ENCODE data around the gene ABCA7. TPM values are rescaled to one million over a fixed set of nuclear protein-coding genes. Genes with fewer than 3 reads are reported as not detected.

The ABCA7 gene
- total and polyA plus RNA-seq, 2 of the 8 experiments (the other 6 are each of a cell fraction or from before 2014, with no cell fraction given) = 10.4 to 25.6 TPM

- no peaks in the 10 kb centered on the region for H3K9me3 ChIP-seq (ENCODE audit: insufficient read depth in 2 of 2, low read depth in 1 of 2, low read length in 1 of 2)
- H3K79me2 ChIP-seq (ENCODE audit: control insufficient read depth in 1 of 2, insufficient read depth in 2 of 2, low read length in 2 of 2) = peaks cover 2 to 11% of the 10 kb centered on the region in 2 experiments
- peaks cover 4 to 54% (median 25%) of the 10 kb centered on the region in 4 experiments; a peak in 7 of 8 replicates for H3K36me3 ChIP-seq (ENCODE audit: control insufficient read depth in 2 of 4, insufficient read depth in 4 of 4, low read length in 3 of 4)
- no peak overlapping the region for H2BK20ac ChIP-seq (ENCODE audit: low read length)
- TF ChIP-seq RFX5 (IDR thresholded peaks at IDR 0.05; ENCODE audit: borderline replicate concordance, low read depth, low read length) (no peak), BRCA1 (IDR thresholded peaks at IDR 0.05; ENCODE audit: low read depth, low read length) (no peak), POLR2A (IDR thresholded peaks at IDR 0.05; ENCODE audit: control extremely low read depth in 1 of 2, low read depth in 2 of 2, low read length in 2 of 2) (0 out of 3 replicates have a peak, but pooled peaks of 1 of the 2 experiments have one; percentile 3)
- no peak overlapping the region for H2BK15ac ChIP-seq (ENCODE audit: low read length)
- no peak overlapping the region for H2AK5ac ChIP-seq (ENCODE audit: low read depth, low read length)
- H3K27ac ChIP-seq (ENCODE audit: low read depth, low read length) = no peak overlapping the region
- no peak overlapping the region for H3K4ac ChIP-seq (replicated peaks; ENCODE audit: insufficient read length, low read depth, low read length)
- H3K23me2 ChIP-seq (ENCODE audit: low read depth, low read length) = peaks cover 3% of the 10 kb centered on the region
- H2BK5ac ChIP-seq (ENCODE audit: low read depth, low read length) = no peak overlapping the region; the same call in 1 of the 2 replicates
- peak overlapping the region; percentile 11; the same call in 1 of the 2 replicates for H4K8ac ChIP-seq (ENCODE audit: extremely low read depth, insufficient read depth, low read length)
- H4K91ac ChIP-seq (replicated peaks; ENCODE audit: insufficient read length, low read length) = no peak overlapping the region
- H3K18ac ChIP-seq (ENCODE audit: extremely low read depth, low read length) = no peak overlapping the region
- H3K79me1 ChIP-seq (ENCODE audit: low read depth, low read length) = peaks cover 8% of the 10 kb centered on the region
- no peak overlapping the region for H3K14ac ChIP-seq (ENCODE audit: insufficient read length)
- POLR2A ChIA-PET (ENCODE audit: partially characterized antibody) = interaction anchor here (0.6 to 10.3 kb wide), 18 partner anchors 8 to 180 kb away, joined by 3 to 116 read pairs (median 4); partner anchors contain the start of genes ARHGAP45, CIRBP and GPX4
- no peaks in the 10 kb centered on the region; a peak in 1 of 7 replicates for H3K27me3 ChIP-seq (replicated peaks in 1 of 4; ENCODE audit: control insufficient read depth in 3 of 4, extremely low read depth in 1 of 4, insufficient read depth in 3 of 4, low read length in 3 of 4)
- peaks cover 7 to 24% of the 10 kb centered on the region in 2 experiments for H4K20me1 ChIP-seq (replicated peaks in 1 of 2; ENCODE audit: control insufficient read depth in 1 of 2, insufficient read depth in 2 of 2, low read length in 2 of 2)
- CTCF ChIA-PET (ENCODE audit: partially characterized antibody) = interaction anchor here (1.0 to 3.0 kb wide), 6 partner anchors 13 to 210 kb away, joined by 3 to 10 read pairs (median 6); no protein-coding TSS in a partner anchor
- no peak for DNase-seq (ENCODE audit: low read depth in 1 of 2, low spot score in 2 of 2)
- H3K4me1 ChIP-seq (replicated peaks in 1 of 4; ENCODE audit: control insufficient read depth in 3 of 4, insufficient read depth in 4 of 4, low read length in 3 of 4) = peaks cover 0 to 8% (median 4%) of the 10 kb centered on the region in 4 experiments; a peak in 4 of 7 replicates
- H2AFZ ChIP-seq (ENCODE audit: low read length) = no peak overlapping the region
- no peak overlapping the region for H3K9ac ChIP-seq (replicated peaks in 1 of 4; ENCODE audit: extremely low read depth in 1 of 4, low read depth in 3 of 4, low read length in 3 of 4)
- no peak overlapping the region for H3K23ac ChIP-seq (ENCODE audit: insufficient read length)
- no peak overlapping the region for H2BK12ac ChIP-seq (ENCODE audit: low read depth, low read length)
- H3K4me3 ChIP-seq (ENCODE audit: extremely low read depth in 1 of 4, insufficient read depth in 2 of 4, low read depth in 3 of 4, low read length in 4 of 4) = no peak overlapping the region
- H3K4me2 ChIP-seq (ENCODE audit: insufficient read depth in 1 of 2, low read depth in 2 of 2, low read length in 2 of 2) = no peak overlapping the region
- WGBS, 2 experiments (ENCODE audit: extremely low coverage in 1 of 2, insufficient coverage in 1 of 2, insufficient read length in 1 of 2, insufficient replicate concordance in 2 of 2, low coverage in 1 of 2, low lambda C conversion rate in 2 of 2, missing lambda C conversion rate in 1 of 2) = 90% methylated on average over 15 of the region's 32 CpGs; no CpG with 5 or more reads in 1 of the 2 experiments
- FAIRE-seq = no peak
- no peak overlapping the region for H3K56ac ChIP-seq (replicated peaks; ENCODE audit: insufficient read length, low read depth, low read length)
- H2BK120ac ChIP-seq (replicated peaks; ENCODE audit: low read depth, low read length) = no peak overlapping the region
- no peak overlapping the region for H4K5ac ChIP-seq (ENCODE audit: insufficient read length, low read depth, low read length)
Measured at GRCh38 chr19:1089126-1089771, 49.3 kb downstream of the ABCA7 start.
